GM12891 (cell line): ENCODE results near the gene CDH24.

Experiments
- DNase-seq: peaks from one replicate; pipeline ENCODE4 v3.0.0; 2011; ENCODE audit warnings: low spot score; ENCODE audit not compliant: insufficient read length
- FAIRE-seq: peaks from 2 replicates; lab custom pipeline; 2011; peaks lifted over from hg19 to GRCh38; lab: Jason Lieb, UNC
- PAX5 ChIP-seq: IDR thresholded peaks from 2 replicates; pipeline ENCODE4 v1.6.1; 2011; ENCODE audit warnings: low read length, moderate library complexity, mild to moderate bottlenecking; ENCODE audit not compliant: insufficient read depth, severe bottlenecking
- POLR2A ChIP-seq: IDR thresholded peaks from 2 replicates; pipeline ENCODE4 v1.6.1; 2011; ENCODE audit warnings: low read depth, low read length, control low read depth
- POLR2AphosphoS5 ChIP-seq: IDR thresholded peaks from 2 replicates; pipeline ENCODE4 v1.6.1; 2011; ENCODE audit warnings: low read depth, low read length, control low read depth
- POU2F2 ChIP-seq: IDR thresholded peaks from 2 replicates; pipeline ENCODE4 v1.6.1; 2011; ENCODE audit warnings: low read depth, mild to moderate bottlenecking, control low read depth, low read length, moderate library complexity
- SPI1 ChIP-seq: IDR thresholded peaks from 2 replicates; pipeline ENCODE4 v1.6.1; 2011; ENCODE audit warnings: low read depth, low read length, control low read depth
- TAF1 ChIP-seq: IDR thresholded peaks from 2 replicates; pipeline ENCODE4 v1.6.1; 2011; ENCODE audit warnings: low read depth, low read length, control low read depth

CDH24 gene

DNA sequence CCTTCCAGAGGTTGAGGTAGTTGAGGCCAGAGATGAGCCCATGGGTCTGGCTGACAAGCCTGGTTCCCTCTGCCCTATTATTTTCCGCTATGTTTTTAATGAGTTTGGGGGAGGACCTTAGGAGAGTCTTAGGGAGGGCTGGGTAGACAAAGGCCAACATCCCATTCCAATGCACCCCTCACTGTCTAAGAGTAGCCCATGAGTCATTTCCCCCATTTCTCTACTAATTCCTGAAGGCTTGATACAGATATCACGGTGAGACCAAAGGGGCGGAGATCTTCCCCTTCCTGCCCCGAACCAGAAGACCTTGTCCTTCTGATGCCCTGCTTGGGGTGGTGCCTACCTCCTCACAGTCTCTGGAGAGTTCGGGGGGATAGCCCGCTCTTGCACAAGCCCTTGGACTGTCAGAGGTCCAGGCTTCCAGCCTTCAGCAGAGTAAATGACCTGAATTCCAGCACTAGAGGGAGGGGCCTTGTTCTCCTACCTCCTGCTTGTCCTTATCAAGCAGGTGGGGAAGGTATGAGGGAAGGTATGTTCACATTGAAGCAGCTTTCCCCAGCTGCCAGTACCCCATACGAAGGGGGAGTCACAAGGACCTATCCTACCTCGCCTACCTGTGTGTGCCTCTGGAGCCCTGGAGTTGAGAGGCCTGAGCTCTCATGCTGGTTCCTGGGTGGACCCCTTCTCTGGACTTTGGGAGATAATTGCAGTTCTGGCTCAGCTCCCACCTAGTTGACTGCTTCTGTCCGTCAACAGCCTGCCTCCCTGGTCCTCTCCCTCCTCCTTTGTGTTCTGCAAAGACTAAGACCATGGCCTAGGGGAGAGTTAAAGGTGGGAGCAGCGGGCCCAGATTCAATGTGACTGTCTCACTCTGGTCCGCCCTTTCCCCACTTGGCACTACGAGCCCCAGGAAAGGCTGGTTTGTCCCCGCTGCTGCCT is 11.6 kb downstream of the CDH24 start:
- no peak for FAIRE-seq
- TF ChIP-seq POLR2AphosphoS5 = no peak
- no peak for TF ChIP-seq TAF1
- TF ChIP-seq POLR2A = no peak
- no peak for TF ChIP-seq SPI1
- no peak for TF ChIP-seq PAX5
- no peak for TF ChIP-seq POU2F2
- no peak for DNase-seq

DNA sequence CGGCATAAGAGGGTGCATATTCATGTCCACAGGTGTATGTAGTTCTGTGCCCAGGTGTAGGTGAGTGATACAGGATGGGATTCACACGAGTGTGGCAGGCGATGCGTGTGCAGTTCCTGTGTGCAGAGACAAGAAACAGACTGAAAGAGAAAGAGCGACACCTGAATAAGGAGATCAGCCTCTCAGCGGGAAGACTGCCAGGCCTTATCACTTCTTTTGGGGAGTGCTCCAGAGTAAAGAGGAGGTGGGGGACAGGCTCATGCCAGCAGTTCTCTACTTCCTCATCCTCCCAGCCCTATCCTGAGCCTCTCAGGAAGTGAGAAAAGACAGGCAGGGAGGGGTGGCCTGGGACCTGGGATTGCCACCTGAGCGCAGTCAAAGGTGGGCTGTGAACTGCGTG is 12.5 kb downstream of the CDH24 start:
- DNase-seq (no peak), FAIRE-seq (no peak)
- TF ChIP-seq POU2F2 = no peak
- no peak for TF ChIP-seq PAX5
- TF ChIP-seq SPI1 = no peak
- TF ChIP-seq POLR2AphosphoS5 = no peak
- no peak for TF ChIP-seq POLR2A
- TF ChIP-seq TAF1 = no peak

DNA sequence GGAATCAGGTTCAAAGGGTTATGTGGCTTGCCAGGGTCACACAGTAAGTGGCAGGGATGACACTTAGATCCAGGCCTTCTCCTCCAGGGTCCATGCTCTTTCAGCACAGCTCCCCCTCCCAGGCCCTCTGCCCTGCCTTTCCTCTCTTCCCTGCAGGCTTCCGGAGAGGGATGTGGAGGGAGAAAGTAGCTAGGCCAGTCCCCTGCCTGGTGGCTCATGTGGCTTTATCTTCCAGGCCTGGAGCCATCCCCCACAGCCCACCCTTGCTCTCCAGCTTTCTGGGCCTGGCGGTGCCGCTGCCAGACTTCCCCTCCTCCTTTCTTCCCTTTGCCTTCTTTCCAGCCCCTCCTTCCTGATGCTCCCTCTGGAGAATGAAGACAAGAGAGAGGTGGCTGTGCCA is 13.6 kb downstream of the CDH24 start:
- FAIRE-seq = no peak
- TF ChIP-seq POLR2A = no peak
- TF ChIP-seq POU2F2 = no peak
- no peak for TF ChIP-seq PAX5
- no peak for TF ChIP-seq POLR2AphosphoS5
- TF ChIP-seq TAF1 = no peak
- no peak for TF ChIP-seq SPI1
- DNase-seq = no peak

DNA sequence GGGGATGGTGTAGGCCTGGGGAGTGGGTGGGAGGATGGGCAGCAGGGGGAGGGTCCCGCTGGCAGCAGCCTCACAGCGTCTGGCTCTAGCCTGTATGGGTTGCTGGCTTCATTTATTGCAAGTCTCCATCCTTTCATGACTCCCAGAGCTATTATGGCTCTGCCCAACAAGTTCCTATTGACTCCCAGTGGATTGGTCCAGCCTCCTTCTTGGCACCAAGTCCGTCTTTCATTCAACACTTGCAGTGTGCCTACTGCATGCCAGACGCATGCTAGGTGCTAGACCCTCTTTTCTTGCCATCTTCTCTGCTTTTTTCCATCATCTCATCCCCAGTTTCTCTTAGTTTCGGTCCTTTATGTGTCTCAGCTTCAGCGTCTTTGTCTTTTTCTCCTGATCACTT is 14.2 kb downstream of the CDH24 start:
- FAIRE-seq (no peak), DNase-seq (no peak)
- TF ChIP-seq POLR2AphosphoS5 (no peak), POU2F2 (no peak), TAF1 (no peak), SPI1 (no peak), PAX5 (no peak), POLR2A (no peak)

DNA sequence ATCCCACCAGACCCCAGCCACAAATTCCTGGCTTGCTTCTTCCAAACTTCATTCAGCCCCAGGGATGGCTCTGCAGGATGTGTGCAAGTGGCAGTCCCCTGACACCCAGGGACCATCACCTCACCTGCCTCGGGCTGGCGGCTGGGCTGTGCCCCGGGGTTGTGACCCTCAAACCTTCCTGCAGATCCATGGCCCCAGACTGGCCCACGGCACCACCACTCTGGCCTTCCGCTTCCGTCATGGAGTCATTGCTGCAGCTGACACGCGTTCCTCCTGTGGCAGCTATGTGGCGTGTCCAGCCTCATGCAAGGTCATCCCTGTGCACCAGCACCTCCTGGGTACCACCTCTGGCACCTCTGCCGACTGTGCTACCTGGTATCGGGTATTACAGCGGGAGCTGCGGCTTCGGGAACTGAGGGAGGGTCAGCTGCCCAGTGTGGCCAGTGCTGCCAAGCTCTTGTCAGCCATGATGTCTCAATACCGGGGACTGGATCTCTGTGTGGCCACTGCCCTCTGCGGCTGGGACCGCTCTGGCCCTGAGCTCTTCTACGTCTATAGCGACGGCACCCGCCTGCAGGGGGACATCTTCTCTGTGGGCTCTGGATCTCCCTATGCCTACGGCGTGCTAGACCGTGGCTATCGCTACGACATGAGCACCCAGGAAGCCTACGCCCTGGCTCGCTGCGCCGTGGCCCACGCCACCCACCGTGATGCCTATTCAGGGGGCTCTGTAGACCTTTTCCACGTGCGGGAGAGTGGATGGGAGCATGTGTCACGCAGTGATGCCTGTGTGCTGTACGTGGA is 15.0 kb downstream of the CDH24 start, which contains the start of gene PSMB11:
Gene PSMB11, plus strand, starts transcription at position 51 of the 804 bp plus-strand sequence. Its CDS starts 14 bp downstream, at position 65.
- no peak for DNase-seq
- TF ChIP-seq TAF1 = no peak
- no peak for TF ChIP-seq POLR2AphosphoS5
- no peak for TF ChIP-seq PAX5
- no peak for TF ChIP-seq POU2F2
- no peak for TF ChIP-seq SPI1
- no peak for TF ChIP-seq POLR2A
- FAIRE-seq = no peak

DNA sequence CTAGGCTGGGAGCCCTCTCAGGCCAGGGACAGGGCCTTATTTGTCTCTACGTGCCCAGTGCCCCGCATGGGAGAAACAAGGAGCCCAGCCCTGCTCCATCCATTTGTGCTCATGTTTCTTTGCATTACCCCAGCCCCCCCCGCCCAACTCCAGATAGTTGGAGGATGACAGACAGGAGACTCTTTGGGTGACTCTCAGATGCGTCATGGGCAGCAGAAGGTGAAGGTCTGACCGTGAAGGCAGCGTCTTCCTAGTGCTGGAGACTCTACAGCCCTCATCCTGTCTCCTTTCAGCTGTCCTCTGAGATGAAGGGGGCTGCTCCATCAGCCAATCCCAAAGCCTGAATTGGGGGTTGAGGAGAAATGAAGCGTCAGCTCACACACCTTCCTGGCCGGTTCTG is 15.6 kb downstream of the CDH24 start:
- FAIRE-seq (no peak), DNase-seq (no peak)
- no peak for TF ChIP-seq TAF1
- TF ChIP-seq POU2F2 = no peak
- TF ChIP-seq POLR2A = no peak

DNA sequence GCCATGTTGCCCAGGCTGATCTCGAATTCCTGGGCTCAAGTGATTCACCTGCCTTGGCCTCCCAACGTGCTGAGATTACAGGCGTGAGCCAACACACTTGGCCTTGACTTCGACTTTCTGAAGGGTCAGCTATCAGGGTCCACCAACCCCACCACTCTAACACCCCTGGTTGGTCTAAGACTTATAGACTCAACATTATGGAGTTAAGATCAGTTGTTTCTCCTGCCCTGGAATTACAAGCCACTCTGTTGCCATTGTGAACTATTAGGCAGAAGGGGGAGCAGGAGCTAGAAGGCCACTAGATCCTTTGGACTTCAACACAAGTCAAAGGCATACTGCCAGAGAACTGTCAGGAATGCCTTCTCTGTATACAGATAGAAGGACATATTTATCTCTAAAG is 17.2 kb downstream of the CDH24 start:
- TF ChIP-seq POLR2AphosphoS5 (no peak), SPI1 (no peak), POU2F2 (no peak)
- FAIRE-seq = no peak
- no peak for DNase-seq

DNA sequence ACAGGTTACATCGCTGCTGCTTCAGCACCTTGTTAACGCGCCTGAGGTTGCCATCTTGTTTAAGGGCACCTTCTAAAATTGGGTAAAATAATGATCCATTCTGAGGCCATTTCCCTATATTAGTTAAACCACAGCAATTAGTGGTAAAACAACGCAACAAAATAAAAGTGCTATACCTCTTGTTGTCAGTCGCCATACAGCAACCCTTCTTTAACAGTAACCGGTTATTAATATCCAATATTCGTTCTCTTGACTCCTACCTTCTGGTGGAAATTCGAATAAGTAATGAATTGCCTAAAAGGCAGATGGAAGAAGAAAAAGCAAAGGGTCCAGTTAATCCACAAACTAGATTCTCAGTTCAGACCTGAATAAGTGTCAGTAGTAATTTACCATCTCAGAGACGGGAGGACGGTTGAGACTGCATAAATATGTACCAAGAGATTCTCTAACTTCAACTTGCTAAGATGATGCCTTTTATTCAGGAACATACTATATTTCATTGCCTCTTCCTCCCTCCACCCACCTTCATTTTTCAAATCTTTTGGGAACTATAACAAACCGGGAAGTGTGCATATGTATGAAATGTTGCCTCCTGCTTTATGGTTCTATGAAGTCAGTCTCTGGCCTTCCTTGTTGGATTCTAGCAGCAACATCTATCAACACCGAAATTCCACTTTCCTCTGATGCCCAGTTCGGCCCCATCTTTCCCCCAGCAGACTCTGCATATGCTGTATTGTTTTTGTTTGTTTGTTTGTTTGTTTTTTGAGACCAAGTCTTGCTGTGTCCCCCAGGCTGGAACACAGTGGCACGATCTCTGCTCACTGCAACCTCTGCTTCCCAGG is 21.8 kb downstream of the CDH24 start:
- no peak for TF ChIP-seq SPI1
- no peak for TF ChIP-seq POLR2A
- TF ChIP-seq TAF1 = 0 out of 2 replicates have a peak, but pooled peaks have one; percentile 26
- no peak for TF ChIP-seq POU2F2
- no peak for TF ChIP-seq POLR2AphosphoS5
- no peak for TF ChIP-seq PAX5
- DNase-seq (no peak), FAIRE-seq (no peak)

DNA sequence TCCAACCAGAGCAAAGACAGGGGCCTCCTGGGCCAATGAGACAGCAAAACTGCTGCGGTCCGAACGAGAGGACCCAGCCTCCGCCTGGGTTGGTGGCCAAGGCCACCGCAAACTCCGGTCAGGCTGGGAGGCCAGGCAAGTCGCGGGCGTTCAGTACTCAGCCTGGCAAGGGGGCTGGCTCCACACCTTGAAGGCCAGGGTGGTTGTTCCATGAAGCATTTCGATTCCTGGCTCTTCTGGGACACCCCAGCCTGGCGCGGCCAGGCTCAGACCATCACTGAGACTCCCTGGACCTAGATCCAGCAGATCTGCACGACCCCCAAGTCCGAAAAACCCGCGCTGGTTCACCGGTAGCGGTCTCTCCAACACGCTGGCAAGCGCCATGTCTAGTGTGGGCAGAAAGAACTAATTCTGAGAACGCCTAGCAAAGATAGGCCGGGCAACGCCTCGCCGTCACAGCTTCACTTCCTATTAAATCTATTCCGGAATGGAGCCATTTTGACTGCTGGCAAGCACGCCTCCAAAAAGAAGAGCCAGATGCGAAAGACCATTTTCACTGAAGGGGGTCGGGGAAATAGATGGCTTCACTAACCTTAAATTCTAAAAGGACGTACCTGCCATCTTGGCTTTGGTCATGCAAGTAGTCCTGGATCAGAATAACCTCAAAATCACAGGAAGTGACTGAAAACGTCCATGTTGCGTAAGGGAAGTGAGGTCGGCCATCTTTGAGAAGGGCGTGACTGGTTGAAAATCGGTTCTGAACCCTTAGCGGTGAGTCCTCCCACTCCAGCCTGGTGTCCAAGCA is 22.6 kb downstream of the CDH24 start, which contains the start of gene PSMB5:
Gene PSMB5, minus strand, starts transcription at position 403 of the 805 bp plus-strand sequence. Its CDS starts 19 bp downstream, at position 384.
- TF ChIP-seq POLR2AphosphoS5 (peak; percentile 69), SPI1 (peak; percentile 34), POLR2A (peak; percentile 85), PAX5 (no peak), TAF1 (peak; percentile 79), POU2F2 (peak; percentile 60; the same call in 1 of the 2 replicates)
- FAIRE-seq (peak; percentile 96), DNase-seq (peak; percentile 86)
